HG03342 (cell line): ENCODE data around the gene MOK.

Experiments
- ATAC-seq: cut with Tn5 transposase; IDR thresholded peaks from one replicate; pipeline ENCODE4 v1.9.1; 2021; ENCODE audit warnings: mild to moderate bottlenecking, moderate library complexity; ENCODE audit not compliant: unreplicated experiment

Gene MOK

DNA sequence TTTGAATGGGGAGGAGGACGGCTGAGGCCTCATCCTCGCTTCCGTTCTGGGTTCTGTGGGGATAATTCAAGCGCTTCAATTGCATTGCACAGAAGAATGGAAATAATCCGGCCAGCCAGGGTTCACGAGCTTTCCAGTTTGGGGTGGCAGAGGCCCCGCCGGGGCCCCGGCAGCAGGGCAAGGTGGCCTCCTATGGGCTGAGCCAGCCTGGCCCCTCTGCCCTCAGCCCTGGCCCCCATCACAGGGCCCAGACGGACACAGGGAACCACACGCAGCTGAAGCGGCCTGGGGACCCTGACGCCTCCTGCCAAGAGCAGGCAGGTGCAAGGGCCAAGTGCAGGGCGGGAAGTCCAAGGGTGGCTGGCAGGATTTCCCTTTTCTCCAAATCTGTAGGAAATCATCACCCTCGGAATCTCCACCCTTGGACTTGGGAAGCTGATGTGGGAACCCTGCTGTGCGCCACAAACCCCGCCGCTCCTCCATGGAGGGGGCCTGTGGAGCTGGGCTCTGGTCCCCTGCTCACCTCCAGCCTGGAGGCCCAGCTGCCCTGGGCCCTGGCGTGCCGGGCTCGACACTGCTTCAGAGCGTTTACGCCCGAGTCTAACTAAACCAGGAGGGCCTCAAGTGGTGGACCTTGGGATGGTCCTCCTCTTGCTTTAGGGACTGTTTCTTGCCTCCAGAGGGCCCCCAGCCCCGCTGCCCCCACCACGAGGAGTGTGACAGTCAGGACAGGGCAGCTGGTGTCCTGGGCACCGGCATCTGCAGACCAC, 78.4 kb downstream of the MOK start:
- ATAC-seq: no peak

DNA sequence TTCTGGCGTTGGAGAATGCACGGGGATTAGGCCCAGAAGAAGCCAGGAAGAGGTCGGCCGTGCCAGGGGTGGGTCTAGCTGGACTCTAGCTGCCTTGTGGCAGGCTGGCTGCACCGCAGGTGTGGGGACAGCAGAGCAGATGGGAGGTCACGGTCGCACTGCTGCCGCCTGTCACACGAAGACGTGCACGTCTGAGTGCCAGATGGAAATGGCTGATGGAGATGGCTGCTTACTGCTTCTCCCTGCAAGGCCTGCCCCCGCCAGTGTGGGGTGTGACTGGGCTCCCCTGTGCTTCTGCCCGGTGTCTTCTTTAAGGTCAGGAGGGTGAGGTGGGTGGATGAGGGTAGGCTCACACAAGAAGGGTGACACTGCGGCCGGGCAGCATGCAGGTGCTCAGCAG, 79.0 kb downstream of the MOK start:
- no peak for ATAC-seq

DNA sequence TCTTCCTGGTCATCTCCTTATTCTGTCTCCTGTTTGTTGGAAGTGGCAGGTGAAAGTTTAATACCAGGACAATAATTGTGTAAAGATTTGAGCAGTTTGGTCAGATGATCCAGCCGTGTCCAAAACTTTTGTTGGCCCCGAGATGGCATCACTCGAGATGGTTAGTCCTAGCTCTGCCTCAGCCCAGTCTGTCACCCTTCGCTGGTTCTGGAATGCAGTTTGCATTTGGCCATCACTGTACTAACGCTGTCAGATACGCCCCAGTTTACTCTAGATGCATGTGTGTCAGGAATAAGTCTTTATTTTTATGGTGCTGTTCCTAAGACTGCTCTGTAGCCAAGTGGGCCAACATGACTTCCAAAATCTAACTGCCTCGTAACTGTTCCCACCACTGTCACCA, 79.6 kb downstream of the MOK start:
- no peak for ATAC-seq

DNA sequence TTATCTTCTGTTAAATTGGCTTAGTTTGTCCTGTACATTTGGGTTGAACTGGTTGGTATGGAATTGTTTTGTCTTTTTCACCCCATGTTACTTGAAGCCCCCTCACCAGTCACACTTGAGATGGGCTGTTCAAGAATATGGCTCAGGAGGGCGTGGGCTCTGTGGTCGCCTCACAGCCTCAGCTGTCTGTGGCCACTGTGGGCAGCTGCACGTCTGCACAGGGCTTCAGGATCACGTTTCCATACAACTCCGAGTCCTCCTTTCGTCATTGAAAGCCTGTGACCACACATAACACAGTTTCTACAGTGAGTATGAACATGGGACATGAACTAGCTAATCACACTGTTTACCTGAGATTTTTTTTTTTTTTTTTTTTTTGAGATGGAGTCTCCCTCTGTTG, 81.3 kb downstream of the MOK start:
- no peak for ATAC-seq

DNA sequence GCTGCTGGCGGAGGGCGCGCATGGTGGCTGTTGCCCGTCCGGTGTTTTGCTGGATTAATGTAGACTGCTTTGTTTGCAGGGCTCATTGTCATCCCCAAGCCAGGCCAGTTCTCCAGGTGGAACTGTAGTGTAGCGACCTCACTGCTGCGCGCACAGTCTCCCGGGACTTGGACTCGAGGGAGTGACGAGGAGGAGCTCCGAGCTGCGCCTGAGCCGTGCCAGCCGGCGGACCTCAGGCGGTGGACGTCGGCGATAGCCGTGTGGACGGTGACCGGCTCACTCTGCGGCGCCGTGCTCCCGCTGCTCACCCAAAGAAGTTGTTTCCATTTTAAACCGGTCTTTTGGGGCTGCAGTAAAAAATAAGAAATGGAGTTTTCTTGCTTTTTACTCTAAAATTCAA, 82.2 kb downstream of the MOK start:
- ATAC-seq: no peak

DNA sequence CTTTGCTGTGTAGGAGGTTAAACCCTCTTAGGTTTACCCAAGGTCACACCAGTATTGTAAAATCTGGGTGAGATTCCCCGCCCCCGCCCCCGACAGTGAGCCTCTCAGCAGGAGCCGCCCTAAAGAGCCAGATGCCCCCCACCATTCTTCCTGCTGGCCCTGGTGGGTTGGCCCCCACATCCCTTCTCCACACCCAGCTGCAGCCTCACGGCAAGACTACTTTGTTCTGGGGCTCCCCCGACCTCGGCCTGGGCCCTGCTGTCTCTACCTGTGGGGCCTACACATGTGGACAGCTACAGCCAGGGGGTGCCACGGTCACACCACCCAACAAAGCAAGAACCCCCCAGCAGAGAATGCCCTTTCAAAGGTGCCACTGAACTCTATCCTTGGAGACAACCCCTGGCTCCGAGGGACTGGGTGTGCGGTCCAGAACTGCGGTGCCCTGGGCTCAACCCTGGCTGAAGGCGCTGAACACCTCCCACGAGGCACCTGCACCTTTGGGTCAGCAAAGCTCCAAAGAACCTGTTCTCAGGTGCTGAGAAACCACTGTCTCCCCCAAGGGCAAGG, 82.9 kb downstream of the MOK start:
- no peak for ATAC-seq

DNA sequence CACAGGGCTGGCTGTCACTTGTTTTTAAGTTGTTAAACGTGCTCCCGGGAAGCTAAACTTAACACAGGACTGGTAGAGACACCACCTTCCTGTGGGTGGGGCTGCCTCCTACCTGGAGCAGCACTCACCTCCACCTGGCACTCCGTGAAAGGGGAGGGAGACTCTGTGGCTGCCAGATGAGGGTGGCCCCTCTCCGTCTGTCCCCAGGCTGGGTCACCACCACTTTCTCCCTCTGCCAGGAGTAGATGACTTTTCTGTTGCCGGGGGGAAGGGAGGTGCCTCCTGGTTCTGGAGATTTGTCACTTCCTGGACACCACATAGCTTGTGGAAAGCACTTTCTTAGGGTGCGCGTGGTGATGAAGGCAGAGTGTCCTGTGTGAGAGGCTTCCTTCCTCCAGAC, 83.9 kb downstream of the MOK start:
- ATAC-seq: no peak

DNA sequence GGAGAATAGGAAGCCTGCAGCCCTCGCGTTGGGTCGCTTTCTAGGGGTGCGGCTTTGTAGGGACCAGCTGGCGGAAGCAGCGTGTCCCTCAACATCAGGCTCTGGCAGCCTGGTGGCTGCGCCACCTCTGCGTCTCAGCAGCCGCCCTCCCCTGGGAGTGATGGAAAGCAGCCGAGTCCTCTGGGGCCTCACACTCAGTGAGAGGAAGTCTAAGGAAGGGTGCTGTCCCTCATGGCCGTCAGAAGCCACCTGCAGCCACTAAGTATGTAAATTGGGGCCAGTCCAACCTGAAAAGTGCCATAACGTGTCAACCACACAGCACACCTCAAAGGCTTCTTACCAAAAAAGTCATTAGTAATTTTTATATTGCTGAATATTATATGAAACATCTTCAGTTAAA, 84.9 kb downstream of the MOK start:
- ATAC-seq: peak; percentile 95

DNA sequence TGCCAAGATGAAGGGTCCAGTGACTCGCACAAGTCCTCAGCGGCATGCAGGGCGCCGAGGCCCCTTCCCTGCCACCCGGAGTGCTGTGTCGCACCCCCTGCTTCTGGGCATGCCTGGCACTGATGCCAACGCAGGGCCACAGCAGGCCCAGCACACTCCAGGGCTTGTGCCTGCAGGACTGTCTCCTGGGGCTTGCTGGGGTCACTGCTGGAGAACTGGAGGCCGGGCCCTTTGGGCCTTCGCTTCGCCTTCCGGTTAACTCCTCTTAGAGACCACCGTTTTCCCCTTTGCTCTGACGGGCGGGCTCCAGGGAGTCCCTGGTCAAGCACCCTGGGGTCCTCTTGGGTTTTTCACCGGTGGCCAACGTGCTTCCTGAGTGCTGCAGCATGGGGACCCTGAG, 85.6 kb downstream of the MOK start:
- ATAC-seq: no peak

DNA sequence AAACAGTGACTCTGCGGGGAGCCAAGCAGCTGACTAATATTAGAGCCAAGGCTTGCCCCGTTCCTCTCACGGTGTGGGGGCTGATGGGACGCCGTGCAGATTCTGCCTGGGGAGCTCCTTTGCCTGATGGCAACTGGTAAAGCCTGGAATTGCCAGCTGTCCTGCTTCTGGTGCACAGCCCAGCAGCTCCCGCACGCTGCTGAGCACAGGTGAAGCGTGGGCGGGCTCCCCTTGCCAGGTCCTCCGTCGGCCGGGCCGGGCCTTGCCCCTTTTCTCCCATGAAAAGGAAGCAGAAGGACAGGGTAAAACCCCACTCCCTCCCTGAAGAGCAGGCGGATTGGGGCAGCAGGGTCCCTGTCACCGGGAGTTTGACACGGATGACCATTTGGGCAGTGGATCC, 86.3 kb downstream of the MOK start:
- ATAC-seq: no peak

DNA sequence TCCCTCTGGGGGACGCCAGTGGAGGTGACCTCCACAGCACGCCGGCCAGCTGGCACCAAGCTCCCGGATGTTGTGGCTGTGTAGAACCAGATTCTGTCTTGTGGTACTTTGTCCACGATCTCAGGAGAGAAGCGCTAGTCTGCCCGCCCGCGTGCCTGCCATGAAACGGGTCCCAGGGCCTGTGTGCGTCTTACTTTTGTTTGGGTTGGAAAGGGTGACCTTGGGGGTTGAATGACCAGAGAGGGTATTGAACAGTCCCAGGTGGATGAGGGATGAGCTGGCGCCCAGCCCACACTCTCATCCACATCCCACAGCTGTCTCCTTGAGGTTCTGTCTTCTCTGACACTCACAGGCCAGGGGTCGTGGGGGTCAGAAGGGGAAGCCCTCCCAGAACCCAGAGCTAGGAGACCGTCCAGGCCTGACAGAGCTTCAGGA, 87.0 kb downstream of the MOK start:
- no peak for ATAC-seq

DNA sequence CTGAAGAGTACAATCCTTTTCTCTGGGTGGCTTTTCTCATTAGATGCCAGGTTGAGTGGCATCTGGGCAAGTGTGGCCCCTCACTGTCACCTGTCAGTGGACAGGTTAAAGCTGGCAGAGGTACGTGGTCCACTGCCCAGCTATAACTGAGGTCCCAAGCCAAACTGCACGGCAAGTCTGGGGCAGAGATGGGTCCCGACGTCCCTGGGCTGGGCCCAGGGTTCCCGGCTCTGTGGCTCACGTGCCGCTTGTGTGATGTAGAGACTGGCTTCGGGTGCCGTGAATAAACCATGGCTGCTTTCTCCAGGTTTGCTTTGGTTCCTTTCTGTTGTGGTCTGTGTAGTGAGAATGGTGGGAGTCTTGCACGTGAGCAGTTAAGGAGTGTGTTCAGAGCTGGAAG, 87.6 kb downstream of the MOK start:
- no peak for ATAC-seq

DNA sequence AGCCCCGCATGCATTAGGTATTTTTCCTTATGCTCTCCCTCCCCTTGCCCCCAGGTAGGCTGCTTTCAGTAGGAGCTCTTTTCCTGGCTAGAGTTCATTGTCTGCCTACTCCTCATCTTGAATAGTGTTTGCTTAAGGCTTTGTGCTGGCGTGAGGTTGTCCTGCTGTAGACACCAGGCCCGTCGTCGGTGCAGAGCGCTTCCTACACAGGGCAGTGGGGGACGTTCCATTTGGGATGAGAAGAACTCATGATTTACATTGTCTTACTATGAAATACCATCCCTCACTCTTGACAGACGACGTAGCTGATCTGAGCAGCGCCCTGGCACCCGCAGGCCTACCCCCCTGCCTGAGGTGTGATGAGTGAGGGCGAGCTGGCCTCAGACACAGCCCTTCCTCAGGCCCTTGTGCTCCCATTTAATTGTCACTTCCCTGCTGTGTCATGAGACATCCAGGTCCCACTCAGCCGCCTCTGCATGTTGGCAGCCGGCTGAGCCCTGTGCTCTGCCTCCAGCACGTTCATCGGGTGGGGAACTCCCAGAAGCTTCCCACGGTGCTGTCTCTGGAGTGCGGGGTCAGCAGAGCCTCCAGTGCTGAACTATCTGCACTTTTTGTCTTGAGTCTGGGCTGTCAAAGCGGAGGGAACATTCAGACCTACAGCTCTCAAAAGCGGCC, 89.3 kb downstream of the MOK start:
- ATAC-seq: no peak

DNA sequence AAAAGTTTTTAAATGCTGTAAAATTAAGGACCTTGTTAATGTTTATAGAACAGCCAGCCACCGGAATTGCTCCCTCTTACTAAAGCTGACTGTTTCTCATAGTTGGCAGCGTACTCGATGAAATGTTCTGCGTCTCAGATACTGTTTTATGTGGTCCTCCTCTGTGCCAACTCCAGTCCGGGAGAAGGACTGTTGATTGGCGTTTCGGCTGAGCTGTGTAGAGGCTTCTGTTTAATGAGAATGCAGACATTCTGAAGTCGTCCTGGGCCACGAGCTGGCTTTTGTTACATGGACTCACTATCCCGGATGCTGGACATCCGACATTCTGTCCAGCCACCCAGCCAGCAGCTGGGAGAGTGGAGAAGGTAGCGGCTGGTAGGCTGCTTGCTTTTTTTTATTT, 89.9 kb downstream of the MOK start:
- no peak for ATAC-seq

DNA sequence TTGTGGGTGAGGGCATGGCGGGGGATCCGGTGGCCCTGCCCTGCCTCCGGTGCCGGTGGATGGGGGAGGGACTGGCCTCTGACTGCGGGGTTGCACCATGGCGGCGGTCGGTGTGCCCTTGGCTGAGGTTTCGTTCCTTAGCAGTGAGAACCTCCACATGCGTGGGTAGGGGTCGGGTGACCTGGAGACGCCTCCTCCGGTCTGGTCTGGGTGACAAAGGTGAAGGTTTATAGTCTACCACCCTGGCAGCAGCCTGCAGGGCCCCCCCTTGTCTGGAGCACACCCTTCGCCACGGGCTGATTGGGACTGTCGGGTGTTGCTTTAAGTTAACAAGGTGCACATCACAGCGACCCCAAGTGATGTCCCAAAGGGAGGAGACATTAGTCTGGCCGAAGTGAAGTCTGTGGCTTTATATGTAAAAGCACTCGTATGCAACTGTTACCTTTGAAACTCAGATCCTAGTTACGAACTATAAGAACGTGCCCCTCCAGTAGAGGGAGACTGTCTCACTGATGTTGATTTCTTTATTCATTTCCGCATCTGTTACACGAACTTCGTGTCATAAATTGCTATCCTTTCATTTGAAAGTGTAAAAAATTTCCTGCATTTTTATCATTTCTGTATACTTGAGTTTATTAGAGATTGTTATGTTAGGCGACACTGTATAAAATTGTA, 90.8 kb downstream of the MOK start:
- ATAC-seq: no peak

DNA sequence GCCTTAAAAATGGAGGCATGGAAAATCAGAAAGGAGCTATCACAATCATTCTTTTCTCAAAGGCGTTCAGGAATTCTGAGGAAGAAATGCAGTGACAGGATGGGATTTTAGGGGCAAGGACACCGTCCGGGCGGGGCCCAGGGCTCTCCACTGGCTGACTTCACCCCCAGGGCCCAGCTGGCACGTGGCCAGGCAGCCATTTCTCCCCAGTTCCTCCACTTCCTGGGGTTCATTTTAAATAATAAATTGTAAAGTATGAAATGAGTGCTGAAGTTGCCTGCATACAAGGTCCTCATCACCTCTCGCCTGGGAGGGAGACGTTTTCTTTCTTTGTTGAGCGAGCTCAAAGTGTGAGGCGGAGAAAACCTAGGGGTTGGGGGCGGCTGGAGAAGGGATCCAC, 91.5 kb downstream of the MOK start:
- ATAC-seq: no peak

DNA sequence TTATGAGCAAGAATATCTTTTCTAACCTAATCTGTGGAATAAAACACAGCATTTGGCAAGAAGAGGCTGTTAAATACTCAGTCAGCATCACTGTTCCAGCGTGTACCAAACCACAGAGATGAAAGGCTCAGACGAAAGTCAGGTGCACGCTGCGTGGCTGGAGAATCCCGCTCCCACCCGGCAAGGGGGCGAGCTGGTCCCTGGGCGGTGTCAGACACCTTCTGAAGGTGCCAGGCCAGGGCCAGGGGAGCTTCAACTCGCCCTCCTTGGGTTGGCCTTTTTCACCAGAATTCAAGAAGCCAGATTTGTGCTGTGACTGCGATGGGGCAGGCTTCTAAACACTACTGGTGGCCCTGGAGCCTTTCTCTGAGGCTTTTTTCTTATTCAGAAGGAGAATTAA, 92.1 kb downstream of the MOK start:
- ATAC-seq: no peak

DNA sequence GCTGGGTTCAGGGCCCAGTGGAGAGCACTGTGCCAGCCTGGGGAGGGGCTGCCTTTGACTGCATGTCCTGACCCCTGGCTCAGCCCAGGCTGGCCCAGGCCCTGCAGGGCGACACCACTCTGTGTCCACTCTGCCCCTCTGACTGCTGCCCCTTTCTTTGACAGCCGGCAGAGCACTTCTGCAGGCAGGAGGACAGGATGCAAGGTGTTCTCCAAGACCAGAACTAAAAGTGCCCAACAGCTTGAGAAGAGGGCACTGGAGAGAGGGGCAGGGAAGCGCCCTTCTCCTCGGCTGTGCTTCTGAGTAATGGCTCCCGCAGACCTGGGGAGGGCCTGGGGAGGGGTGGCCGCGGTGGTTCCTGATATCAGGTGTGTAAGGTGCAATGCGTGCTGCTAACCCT, 92.6 kb downstream of the MOK start:
- no peak for ATAC-seq

DNA sequence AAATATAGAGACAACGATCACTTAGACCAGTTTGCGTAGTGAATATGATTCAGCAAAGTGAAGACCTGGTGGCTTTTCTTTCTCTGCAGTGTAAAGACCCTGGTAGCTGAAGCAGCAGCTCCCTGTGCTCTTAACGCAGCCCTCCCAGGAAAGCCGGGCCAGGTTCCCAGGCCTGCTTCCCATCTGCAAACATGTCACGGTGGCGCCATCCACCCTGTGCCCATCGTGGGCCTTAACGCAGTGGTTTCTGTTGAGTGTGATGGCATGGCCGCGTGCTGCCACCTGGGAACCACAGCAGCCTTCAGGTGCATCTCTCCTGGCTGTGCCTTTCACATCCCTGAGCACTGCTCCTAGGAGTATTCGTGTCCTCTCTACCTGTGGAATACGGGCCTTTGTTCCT, 93.7 kb downstream of the MOK start:
- ATAC-seq: no peak

DNA sequence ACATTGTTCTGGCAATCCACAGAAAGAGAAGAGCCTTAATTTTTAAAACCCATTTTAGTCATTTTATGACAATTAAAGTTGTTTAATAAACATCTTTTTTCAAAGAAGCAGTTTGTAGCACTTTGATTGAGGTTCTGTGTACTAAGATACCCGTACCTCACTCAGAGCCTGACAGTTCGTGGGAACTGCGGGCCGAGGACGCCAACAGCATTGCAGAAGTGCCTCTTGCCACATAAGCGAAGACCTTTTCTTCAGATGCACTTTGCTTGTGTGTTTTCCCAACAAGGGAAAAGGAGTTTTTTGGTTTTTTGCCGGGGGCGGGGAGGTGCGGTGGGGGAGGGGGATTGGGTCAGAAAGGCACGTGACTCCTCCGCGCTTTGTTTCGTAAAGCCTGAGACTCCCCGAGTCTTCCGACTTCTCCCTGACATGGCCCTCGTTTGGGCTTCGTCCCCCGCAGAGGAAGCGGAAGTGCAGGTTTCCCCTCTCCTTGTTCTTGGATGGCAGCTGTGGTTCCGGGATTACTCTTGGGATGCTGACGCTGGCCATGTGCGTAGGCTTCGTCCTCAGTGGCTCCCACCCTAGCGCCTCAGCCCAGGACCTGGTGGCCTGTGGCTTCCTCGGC, 94.4 kb downstream of the MOK start:
- no peak for ATAC-seq

DNA sequence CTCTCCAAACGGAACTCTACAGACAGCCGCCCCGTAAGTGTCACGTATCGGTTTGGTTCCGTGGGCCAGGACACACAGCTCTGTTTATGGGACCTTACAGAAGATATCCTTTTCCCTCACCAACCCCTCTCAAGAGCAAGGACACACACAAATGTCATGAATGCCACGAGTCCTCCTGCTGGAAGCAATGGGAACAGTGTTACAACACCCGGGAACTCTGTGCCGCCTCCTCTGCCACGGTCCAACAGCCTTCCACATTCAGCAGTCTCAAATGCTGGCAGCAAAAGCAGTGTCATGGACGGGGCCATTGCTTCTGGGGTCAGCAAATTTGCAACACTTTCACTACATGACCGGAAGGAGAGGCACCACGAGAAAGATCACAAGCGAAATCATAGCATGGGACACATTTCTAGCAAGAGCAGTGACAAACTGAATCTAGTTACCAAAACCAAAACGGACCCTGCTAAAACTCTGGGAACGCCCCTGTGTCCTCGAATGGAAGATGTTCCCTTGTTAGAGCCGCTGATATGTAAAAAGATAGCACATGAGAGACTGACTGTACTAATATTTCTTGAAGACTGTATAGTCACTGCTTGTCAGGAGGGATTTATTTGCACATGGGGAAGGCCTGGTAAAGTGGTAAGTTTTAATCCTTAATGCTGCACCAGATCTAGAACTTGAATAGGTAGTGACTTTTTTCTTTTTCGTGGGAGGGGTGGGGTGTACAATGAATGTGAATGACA, 95.6 kb downstream of the MOK start:
- no peak for ATAC-seq
